GM19452 (cell line): ENCODE results near the gene MMP20.

Experiments
- ATAC-seq: cut with Tn5 transposase; IDR thresholded peaks from one replicate; pipeline ENCODE4 v1.9.1; 2021; ENCODE audit not compliant: unreplicated experiment

The MMP20 gene

GRCh38 chr11:102596578-102596977 lies 28.6 kb downstream of the MMP20 start:
- ATAC-seq = no peak

GRCh38 chr11:102592634-102593581 lies 32.2 kb downstream of the MMP20 start:
- ATAC-seq = no peak

GRCh38 chr11:102592131-102592530 lies 33.0 kb downstream of the MMP20 start:
- ATAC-seq = no peak

GRCh38 chr11:102591160-102591718 lies 33.9 kb downstream of the MMP20 start:
- ATAC-seq = no peak

- no peak for ATAC-seq
Measured at GRCh38 chr11:102590276-102591049, 34.7 kb downstream of the MMP20 start.

- peak; percentile 66 for ATAC-seq
Measured at GRCh38 chr11:102589047-102589459, 36.1 kb downstream of the MMP20 start.

- no peak for ATAC-seq
Measured at GRCh38 chr11:102587722-102588121, 37.4 kb downstream of the MMP20 start.

GRCh38 chr11:102583141-102583873 lies 41.8 kb downstream of the MMP20 start:
- ATAC-seq = no peak

GRCh38 chr11:102582140-102582539 lies 43.0 kb downstream of the MMP20 start:
- ATAC-seq = no peak

- no peak for ATAC-seq
Measured at GRCh38 chr11:102581066-102581465, 44.1 kb downstream of the MMP20 start.

GRCh38 chr11:102580185-102580951 lies 44.8 kb downstream of the MMP20 start:
- no peak for ATAC-seq

GRCh38 chr11:102577723-102578122 lies 47.4 kb downstream of the MMP20 start:
- ATAC-seq = no peak

- peak; percentile 60 for ATAC-seq
Measured at GRCh38 chr11:102577182-102577581, 48.0 kb downstream of the MMP20 start.

- ATAC-seq = no peak
Measured at GRCh38 chr11:102576350-102576749, 48.8 kb downstream of the MMP20 start.

GRCh38 chr11:102575012-102575411 lies 50.1 kb downstream of the MMP20 start:
- ATAC-seq = no peak

GRCh38 chr11:102573851-102574250 lies 51.3 kb downstream of the MMP20 start:
- ATAC-seq = no peak

GRCh38 chr11:102572554-102573220 lies 52.4 kb downstream of the MMP20 start:
- no peak for ATAC-seq

- ATAC-seq = no peak
Measured at GRCh38 chr11:102568851-102569250, 56.3 kb downstream of the MMP20 start.

GRCh38 chr11:102566112-102566511 lies 59.0 kb downstream of the MMP20 start:
- no peak for ATAC-seq

GRCh38 chr11:102564110-102564509 lies 61.0 kb downstream of the MMP20 start:
- ATAC-seq = peak; percentile 66
